GM12874 (cell line): ENCODE data around the gene SPAG9.

ENCODE experiments used
- TF ChIP-seq, protein P1 (sequence below): IDR thresholded peaks from 2 replicates; pipeline ENCODE4 v1.5.1; 2011; ENCODE audit warnings: low read depth, mild to moderate bottlenecking, control low read depth, low read length, moderate library complexity; ENCODE audit not compliant: insufficient read depth

Gene SPAG9

DNA sequence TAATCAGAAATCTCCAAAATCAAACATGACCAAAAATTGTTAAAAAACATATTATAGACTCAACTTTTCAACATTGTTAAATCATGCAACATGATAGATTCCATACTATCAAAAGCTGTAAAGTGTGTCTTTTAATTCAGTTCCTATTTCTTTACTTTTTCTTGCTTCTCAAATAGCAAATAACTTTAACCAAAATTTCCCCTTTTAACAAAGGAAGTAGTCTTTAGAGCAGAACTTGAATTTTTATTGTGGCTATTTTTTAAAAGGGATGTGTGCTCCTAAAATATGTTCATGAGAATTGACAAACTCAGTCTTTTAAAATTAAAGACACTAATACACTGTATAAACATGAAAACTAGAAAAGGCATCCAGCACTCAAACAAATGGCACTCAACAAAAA is 49.1 kb downstream of the SPAG9 start:
- TF ChIP-seq, protein P1, sequence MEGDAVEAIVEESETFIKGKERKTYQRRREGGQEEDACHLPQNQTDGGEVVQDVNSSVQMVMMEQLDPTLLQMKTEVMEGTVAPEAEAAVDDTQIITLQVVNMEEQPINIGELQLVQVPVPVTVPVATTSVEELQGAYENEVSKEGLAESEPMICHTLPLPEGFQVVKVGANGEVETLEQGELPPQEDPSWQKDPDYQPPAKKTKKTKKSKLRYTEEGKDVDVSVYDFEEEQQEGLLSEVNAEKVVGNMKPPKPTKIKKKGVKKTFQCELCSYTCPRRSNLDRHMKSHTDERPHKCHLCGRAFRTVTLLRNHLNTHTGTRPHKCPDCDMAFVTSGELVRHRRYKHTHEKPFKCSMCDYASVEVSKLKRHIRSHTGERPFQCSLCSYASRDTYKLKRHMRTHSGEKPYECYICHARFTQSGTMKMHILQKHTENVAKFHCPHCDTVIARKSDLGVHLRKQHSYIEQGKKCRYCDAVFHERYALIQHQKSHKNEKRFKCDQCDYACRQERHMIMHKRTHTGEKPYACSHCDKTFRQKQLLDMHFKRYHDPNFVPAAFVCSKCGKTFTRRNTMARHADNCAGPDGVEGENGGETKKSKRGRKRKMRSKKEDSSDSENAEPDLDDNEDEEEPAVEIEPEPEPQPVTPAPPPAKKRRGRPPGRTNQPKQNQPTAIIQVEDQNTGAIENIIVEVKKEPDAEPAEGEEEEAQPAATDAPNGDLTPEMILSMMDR = no peak

DNA sequence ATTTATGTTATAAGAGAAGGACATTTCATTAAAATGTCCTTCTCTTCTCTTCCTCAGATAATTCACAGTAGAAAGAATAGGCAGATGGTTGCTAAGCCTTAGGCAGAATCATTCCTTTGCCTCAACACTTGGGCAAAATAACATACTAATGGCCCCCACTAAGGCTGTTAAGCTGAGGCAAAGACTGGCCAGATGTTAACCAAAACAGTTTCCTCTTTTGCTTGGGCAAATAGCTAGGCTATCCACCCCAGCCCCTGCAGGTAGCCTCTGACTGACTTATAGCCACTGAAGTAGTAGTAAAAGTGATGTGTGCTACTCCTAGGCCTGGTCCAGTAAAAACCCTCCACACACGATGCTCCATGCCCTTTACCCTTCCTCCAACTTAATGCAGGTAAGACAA is 55.2 kb downstream of the SPAG9 start:
- TF ChIP-seq, protein P1 = no peak

DNA sequence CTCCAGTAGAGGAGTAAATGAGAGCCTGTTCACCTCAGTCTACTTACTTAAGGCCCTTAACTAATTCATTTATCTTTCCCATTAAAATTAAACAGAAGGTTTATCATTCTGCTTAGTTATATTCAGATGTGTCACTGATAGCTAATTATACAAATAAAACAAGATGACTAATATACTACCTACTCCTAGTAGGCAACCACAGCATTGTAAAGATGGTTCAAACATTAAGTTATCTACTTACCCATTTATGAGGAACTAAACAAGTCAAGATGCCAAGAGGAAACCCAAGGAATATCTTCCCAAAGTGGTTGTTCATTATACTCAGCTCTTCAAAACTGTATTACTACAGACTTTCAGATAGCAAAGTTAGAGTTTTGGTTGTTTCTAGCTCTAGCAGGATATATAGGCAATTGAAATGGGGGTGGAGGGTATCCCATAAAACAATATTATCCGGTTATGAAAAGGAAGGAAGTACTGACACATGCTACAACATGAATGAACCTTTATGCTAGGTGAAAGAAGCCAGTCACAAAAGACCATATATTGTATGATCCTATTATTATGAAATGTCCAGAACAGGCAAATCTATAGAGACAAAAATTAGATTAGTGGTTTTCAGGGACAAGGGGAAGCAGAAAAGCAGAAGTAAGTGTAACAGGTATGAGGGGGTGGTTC is 56.5 kb downstream of the SPAG9 start:
- TF ChIP-seq, protein P1 = no peak

DNA sequence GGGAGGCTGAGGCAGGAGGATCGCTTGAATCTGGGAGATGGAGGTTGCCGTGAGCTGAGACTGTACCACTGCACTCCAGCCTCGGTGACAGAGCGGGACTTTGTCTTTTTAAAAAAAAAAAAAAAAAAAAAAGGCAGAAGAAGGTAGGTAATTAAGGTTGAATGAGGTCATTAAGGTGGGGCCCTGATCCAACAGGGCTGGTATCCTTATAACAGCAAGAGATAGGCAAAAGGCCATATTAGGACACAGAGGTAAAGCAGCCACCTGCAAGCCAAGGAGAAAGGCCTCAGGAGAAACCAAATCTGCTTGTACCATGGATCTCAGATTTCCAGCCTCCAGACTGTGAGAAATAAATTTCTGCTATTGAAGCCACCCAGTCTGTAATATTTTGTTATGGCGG is 60.3 kb downstream of the SPAG9 start:
- TF ChIP-seq, protein P1 = no peak

DNA sequence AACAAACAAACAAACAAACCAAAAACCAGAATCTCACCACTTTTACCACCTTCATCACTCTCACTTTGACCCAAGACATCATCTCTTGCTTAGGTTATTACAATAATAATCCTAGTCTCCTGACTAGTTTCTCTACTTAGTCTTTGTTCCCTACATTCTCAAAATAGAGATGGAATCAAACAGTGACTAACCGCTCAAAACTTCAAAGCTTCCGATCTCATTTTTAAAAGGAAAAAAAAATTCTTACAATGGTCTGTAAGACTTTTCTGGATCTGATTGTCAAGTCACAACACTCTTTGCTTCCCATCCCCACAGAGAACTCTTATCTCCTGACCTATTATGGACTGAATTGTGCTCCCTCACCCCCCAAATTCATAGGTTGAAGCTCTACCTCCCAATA is 60.9 kb downstream of the SPAG9 start:
- TF ChIP-seq, protein P1 = no peak

DNA sequence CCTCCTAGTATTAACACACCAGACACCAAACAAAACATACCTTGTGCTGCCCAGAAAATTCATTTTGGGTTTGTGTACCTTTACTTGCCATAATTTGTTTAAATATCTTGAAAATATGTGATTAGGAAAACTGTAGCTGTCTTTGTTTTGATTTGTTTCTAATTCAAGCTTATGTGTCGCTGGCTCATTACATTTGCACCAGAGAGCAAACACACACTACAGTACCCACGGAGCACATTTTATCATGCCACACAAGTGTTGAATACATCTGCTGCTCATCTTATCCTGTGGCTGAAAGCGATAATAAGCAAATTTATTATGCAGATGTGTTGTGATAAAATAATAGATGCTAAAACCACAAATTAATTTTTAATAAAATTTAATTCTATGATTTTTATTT is 63.1 kb downstream of the SPAG9 start:
- TF ChIP-seq, protein P1 = no peak

DNA sequence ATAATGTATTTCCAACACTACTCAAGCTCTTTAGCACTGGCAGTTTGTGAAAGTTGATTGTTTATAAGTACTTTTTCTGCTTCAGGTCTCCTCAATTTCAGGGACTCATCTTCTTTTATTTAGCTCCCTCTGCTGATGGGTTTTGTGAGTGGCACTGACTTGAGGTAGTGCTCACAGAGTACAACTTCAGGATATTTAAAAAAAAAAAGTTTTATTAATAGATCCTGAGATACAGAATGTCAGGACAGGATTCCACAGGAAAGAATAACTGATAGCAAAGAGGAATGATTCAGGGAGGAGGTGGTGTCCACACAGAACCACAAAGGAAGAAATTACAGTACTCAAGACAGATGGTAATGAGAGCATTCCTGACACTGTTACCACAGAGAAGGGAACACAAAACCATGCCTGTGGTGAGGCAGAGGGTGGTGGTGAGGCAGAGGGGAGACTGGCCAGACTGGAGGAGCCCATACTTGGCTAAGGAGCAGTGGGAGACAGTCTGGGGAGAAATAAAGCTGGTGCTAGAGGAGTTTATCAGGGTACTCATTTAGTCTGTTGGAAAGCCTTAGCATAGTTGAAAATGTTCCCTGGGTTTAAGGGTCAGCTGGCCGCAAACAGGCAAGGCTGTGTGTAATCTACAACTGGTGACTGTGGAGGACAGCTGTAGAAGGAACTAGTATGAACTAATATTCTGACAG is 63.7 kb downstream of the SPAG9 start:
- TF ChIP-seq, protein P1 = peak; percentile 48; the same call in 1 of the 2 replicates
